ENCODE results near the gene ITPRID1. TPM values are rescaled to one million over a fixed set of nuclear protein-coding genes. Genes with fewer than 3 reads are reported as not detected.

The ITPRID1 gene
- total RNA-seq, 1 donor from 2014 or later: not detected

DNA sequence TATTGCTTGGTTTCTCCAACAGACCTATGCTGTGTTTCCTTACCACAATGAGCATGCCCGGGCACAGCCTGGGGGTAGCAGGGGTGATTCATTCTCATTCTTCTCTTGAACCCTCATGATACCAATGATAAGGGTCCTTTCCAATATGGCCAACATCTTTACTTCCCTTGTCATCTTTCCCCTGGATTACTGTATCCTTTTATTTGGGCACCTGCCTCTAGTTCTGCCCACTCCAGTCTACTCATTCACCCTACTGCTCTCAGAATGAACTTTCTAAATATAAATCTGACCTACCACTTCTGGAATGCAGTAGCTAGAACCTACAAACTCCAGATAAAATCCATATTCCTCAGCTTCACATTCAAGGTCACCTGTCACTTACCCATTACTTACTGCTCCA is 26.4 kb upstream of the ITPRID1 start:
- Histone ChIP-seq H3K27ac (no peak overlapping the region), H3K4me1 (no peaks in the 10 kb centered on the region), H3K27me3 (no peaks in the 10 kb centered on the region), H3K9me3 (no peaks in the 10 kb centered on the region), H3K4me3 (no peak overlapping the region), H3K36me3 (no peaks in the 10 kb centered on the region)
- TF ChIP-seq, protein P1, sequence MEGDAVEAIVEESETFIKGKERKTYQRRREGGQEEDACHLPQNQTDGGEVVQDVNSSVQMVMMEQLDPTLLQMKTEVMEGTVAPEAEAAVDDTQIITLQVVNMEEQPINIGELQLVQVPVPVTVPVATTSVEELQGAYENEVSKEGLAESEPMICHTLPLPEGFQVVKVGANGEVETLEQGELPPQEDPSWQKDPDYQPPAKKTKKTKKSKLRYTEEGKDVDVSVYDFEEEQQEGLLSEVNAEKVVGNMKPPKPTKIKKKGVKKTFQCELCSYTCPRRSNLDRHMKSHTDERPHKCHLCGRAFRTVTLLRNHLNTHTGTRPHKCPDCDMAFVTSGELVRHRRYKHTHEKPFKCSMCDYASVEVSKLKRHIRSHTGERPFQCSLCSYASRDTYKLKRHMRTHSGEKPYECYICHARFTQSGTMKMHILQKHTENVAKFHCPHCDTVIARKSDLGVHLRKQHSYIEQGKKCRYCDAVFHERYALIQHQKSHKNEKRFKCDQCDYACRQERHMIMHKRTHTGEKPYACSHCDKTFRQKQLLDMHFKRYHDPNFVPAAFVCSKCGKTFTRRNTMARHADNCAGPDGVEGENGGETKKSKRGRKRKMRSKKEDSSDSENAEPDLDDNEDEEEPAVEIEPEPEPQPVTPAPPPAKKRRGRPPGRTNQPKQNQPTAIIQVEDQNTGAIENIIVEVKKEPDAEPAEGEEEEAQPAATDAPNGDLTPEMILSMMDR (IDR thresholded peaks at IDR 0.05): no peak
- intact Hi-C loops (cut with DNase I): no loop called here
- DNase-seq (ENCODE audit: low spot score in 2 of 2): no peak

DNA sequence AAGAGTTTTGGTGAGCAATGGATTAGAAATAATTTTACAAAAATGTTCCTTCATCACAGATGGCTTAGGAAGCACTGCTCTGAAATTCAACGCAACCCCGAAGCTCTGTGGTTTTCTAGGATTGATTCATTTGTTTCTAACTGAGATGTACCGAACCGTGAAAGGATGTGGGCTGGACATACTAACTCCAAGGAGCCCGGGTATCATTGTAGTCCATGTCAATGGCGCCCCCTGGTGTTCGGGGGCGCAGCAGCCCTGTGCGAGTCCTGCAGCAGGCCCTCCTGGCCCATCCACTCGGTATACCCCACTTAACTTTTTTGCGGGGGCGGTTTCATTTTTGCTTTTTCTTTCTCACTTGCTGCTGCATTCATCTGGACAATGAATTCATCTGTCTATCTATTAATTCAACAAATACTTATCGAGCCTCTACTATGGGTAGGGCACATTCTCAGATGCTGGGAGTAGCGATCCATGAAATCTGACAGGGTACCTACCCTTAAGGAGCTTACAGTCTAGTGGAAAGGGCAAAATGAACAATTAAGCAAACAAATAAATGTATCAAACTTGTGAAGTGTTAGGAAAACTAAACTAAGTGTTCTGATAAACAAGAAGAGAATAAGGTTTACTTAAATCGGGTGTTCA is 25.2 kb upstream of the ITPRID1 start:
- H3K4me1 ChIP-seq: no peaks in the 10 kb centered on the region
- H3K4me3 ChIP-seq: no peak overlapping the region
- TF ChIP-seq, protein P1 (IDR thresholded peaks at IDR 0.05): peak; percentile 9 to 20 (median 12)
- H3K36me3 ChIP-seq: no peaks in the 10 kb centered on the region
- intact Hi-C loops (cut with DNase I): no loop called here
- H3K27me3 ChIP-seq: no peaks in the 10 kb centered on the region
- no peak for DNase-seq (ENCODE audit: low spot score in 2 of 2)
- no peak overlapping the region for H3K27ac ChIP-seq
- H3K9me3 ChIP-seq: no peaks in the 10 kb centered on the region

DNA sequence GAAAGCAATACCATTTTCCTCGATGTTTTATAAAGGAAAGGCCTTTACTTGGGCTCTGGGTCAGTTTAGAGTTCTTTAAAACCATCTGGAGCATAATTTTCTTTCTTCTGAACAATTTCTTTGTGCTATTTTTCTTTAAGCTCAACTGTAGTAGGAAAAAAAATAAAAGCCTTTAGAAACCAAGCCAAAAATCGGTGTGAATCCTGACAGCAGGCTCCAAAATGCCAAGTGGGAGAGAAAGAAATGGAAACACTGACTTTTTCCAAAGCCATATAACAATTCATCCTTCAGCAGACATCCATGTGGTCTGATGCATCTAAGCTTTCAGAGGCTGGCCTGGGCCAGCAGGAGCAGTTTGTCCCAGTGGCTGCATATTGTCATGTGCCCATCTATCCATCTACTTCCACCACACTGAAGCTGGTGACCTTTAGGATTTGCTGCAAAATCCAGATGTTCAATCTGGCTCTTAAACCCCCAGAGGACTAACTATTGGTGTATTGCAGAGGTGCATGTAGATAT is 23.0 kb upstream of the ITPRID1 start:
- Histone ChIP-seq H3K9me3 (no peaks in the 10 kb centered on the region), H3K36me3 (no peaks in the 10 kb centered on the region), H3K27me3 (no peaks in the 10 kb centered on the region), H3K27ac (no peak overlapping the region), H3K4me1 (no peaks in the 10 kb centered on the region), H3K4me3 (no peak overlapping the region)
- TF ChIP-seq, protein P1 (IDR thresholded peaks at IDR 0.05): no peak
- no peak for DNase-seq (ENCODE audit: low spot score in 2 of 2)
- intact Hi-C loops (cut with DNase I): no loop called here

DNA sequence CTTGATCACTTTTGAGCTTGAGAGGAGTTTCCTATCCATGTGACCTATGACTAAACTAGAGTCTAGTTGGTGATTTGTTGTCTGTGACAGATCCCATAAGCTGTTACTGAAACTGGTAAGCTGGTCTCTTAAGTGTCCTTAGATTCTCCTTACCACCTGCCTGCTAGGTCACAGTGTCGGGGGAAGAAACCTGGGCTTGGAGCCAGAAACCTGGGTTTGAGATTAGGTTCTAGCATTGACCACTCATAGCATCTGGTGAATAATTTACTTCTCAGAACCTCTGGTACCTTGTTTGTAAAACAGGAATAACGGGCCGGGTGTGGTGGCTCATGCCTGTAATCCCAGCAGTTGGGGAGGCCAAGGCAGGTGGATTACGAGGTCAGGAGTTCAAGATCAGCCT is 21.8 kb upstream of the ITPRID1 start:
- H3K4me1 ChIP-seq: no peaks in the 10 kb centered on the region
- intact Hi-C loops (cut with DNase I): no loop called here
- TF ChIP-seq, protein P1 (IDR thresholded peaks at IDR 0.05): no peak
- H3K27me3 ChIP-seq: no peaks in the 10 kb centered on the region
- H3K36me3 ChIP-seq: no peaks in the 10 kb centered on the region
- DNase-seq (ENCODE audit: low spot score in 2 of 2): no peak
- H3K4me3 ChIP-seq: no peak overlapping the region
- H3K9me3 ChIP-seq: no peaks in the 10 kb centered on the region
- H3K27ac ChIP-seq: no peak overlapping the region

DNA sequence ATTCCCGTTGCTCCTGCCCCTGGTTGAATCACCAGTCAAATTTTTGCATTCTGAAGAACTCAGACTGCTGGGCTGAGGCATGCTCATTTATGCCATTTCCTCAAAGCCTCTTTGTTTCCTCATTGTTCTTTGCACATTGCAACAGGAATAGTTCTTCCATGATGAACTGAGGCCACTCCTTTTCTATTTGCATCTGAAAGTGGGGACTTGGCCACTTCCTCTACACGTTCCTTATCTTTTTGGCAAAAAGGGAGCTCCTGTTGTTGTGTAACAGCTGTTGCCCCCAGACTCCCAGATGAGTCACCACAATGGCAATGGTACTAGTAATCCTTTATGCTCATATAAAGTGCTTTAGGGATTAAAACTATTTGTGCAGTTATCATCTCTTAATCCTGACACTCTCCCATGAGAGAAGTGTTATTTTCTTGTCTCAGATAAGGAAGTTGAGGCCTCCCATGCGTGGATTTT is 20.1 kb upstream of the ITPRID1 start:
- Histone ChIP-seq H3K27ac (no peak overlapping the region), H3K9me3 (no peaks in the 10 kb centered on the region), H3K4me1 (no peaks in the 10 kb centered on the region), H3K4me3 (no peak overlapping the region), H3K36me3 (no peaks in the 10 kb centered on the region), H3K27me3 (no peaks in the 10 kb centered on the region)
- DNase-seq (ENCODE audit: low spot score in 2 of 2): no peak
- TF ChIP-seq, protein P1 (IDR thresholded peaks at IDR 0.05): no peak
- intact Hi-C loops (cut with DNase I): no loop called here

All from ascending aorta (tissue), 2 donors.